A549 treated with RU486 at 1 μM for 4 hours (cell line): Measurements from ENCODE around the gene GORAB. TPM values are rescaled to one million over a fixed set of nuclear protein-coding genes. Genes with fewer than 3 reads are reported as not detected.

ENCODE experiments used
- total RNA-seq: library from RNA; stranded (reverse); fragments of 200-300 nt; extraction: Qiagen RNA extraction; gene quantifications from 5 replicates; pipeline ENCODE4 v1.2.3, GENCODE V29; 2022; ENCODE audit warnings: low read depth

Gene GORAB, protein sequence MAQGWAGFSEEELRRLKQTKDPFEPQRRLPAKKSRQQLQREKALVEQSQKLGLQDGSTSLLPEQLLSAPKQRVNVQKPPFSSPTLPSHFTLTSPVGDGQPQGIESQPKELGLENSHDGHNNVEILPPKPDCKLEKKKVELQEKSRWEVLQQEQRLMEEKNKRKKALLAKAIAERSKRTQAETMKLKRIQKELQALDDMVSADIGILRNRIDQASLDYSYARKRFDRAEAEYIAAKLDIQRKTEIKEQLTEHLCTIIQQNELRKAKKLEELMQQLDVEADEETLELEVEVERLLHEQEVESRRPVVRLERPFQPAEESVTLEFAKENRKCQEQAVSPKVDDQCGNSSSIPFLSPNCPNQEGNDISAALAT
- total RNA-seq, result 6.7 to 8.9 TPM (median 8.7 TPM) in 5 replicates

DNA sequence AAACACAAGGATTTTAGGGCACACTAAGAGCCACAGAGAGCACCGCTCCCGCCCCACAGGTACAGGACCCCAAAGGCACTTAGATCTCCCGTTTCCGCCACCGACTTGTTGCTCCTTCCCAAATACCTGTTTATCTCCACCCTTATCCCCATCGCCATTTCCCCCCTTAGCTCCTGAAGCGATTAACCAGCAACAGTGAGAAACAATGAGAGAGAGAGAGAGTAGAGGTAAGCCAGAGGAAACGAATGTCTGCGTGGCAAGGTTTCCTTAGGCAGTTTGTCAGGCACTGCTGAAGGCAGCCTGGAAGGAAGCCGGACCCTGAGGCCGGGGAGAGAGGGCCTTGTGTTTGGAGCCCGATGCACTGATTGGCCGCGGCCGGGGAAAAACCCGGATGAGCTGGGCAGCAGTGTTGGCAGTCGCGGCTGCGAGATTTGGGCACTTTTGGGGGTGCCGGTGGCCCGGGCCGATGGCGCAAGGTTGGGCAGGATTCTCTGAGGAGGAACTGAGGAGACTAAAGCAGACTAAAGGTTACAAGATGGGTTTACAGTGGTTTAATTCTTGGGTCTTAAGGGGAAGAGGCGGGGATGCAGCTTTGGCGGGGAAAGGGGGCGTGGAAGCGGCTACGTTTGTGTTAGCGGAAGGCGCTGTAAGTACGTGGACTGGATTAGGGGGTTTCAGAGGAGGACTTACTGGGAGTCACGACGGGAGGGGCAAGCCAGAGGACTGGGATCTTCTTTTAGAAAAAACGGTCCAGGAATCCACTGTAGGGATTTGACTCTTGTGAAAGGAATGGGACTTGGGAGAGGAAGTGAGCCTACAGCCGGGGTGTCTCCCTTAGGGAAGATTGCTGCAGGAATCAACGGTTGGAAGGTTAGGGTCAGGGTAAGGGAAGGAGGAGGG lies at the start of gene GORAB:
TSS of gene GORAB (plus strand) at position 409 of the 900 bp plus-strand sequence. CDS start at position 467, 58 bp downstream.

Other genes starting within 250 kb of the GORAB start
- gene PRRX1, start 132.0 kb downstream of the GORAB start, total RNA-seq, result 0.02 TPM in 1 of 5 replicates, not detected in the others